PC-3 (cell line): ENCODE data around the gene AMIGO3. TPM values are rescaled to one million over a fixed set of nuclear protein-coding genes. Genes with fewer than 3 reads are reported as not detected.

Source experiments
- ATAC-seq: fragments of 200-7000 bp; cut with Tn5 transposase; 2 replicates; pipeline ENCODE4 v1.9.1; 2020; ENCODE audit warnings: mild to moderate bottlenecking, moderate library complexity
- BruUV-seq: library from RNA; stranded (reverse); fragments of 400-500 nt; replicated peaks from 2 replicates; lab custom pipeline; 2021; lab: Mats Ljungman, UMichigan
- CTCF ChIA-PET: fragments of 300-600 bp; sonication (Branson Sonifier 250); formaldehyde crosslinking; loops from one replicate; lab custom pipeline; 2022; ENCODE audit warnings: antibody characterized with exemption; lab: Charles Lee
- POLR2A ChIA-PET: fragments of 300-600 bp; sonication (Branson Sonifier 250); formaldehyde crosslinking; loops from one replicate; lab custom pipeline; 2022; ENCODE audit warnings: antibody characterized with exemption; ENCODE audit not compliant: unreplicated experiment; lab: Charles Lee
- DNase-seq: peaks from one replicate; pipeline ENCODE4 v3.0.0-alpha.2; 2015
- H2AFZ ChIP-seq: fragments of 300-600 bp; sonication (generic); 2 replicates; pipeline ENCODE4 v1.6.0; 2016; ENCODE audit warnings: antibody characterized with exemption, low read length
- H3F3A ChIP-seq: fragments of 300-600 bp; sonication (generic); one replicate; pipeline ENCODE4 v1.6.0; 2017; ENCODE audit warnings: antibody characterized with exemption, low read length, control low read depth, mild to moderate bottlenecking; ENCODE audit not compliant: unreplicated experiment
- H3K27ac ChIP-seq: fragments of 300-600 bp; sonication (generic); 2 replicates; pipeline ENCODE4 v1.5.1; 2016; ENCODE audit warnings: mild to moderate bottlenecking, low read length
- H3K27me3 ChIP-seq: fragments of 300-600 bp; sonication (generic); 2 replicates; pipeline ENCODE4 v1.6.1; 2016; ENCODE audit warnings: low read length, mixed read lengths
- H3K36me3 ChIP-seq: fragments of 300-600 bp; sonication (generic); 2 replicates; pipeline ENCODE4 v1.6.1; 2016; ENCODE audit warnings: low read depth, mixed run types, low read length, mixed read lengths
- H3K4me1 ChIP-seq: fragments of 300-600 bp; sonication (generic); 2 replicates; pipeline ENCODE4 v1.5.1; 2016; ENCODE audit warnings: low read length; ENCODE audit not compliant: insufficient read depth
- H3K4me2 ChIP-seq: fragments of 300-600 bp; sonication (generic); 2 replicates; pipeline ENCODE4 v1.6.0; 2016; ENCODE audit warnings: low read length
- H3K4me3 ChIP-seq: fragments of 300-600 bp; sonication (generic); 2 replicates; pipeline ENCODE4 v1.5.1; 2016; ENCODE audit warnings: mild to moderate bottlenecking, low read length, mixed read lengths
- H3K79me2 ChIP-seq: fragments of 300-600 bp; sonication (generic); 2 replicates; pipeline ENCODE4 v1.6.1; 2017; ENCODE audit warnings: low read length, mixed read lengths
- H3K9ac ChIP-seq: fragments of 300-600 bp; sonication (generic); 2 replicates; pipeline ENCODE4 v1.6.0; 2016; ENCODE audit warnings: mild to moderate bottlenecking, low read length
- H3K9me2 ChIP-seq: fragments of 300-600 bp; sonication (generic); replicated peaks from 2 replicates; pipeline ENCODE4 v1.6.1; 2016; ENCODE audit warnings: mixed run types, low read length, mixed read lengths
- H3K9me3 ChIP-seq: fragments of 300-600 bp; sonication (generic); 2 replicates; pipeline ENCODE4 v1.6.1; 2016; ENCODE audit warnings: low read length, mixed read lengths
- H4K20me1 ChIP-seq: fragments of 300-600 bp; sonication (generic); 2 replicates; pipeline ENCODE4 v1.6.1; 2016; ENCODE audit warnings: low read length, mixed read lengths
- EZH2 ChIP-seq: fragments of 300-600 bp; sonication (generic); IDR thresholded peaks from one replicate; pipeline ENCODE4 v1.6.1; 2017; ENCODE audit warnings: antibody characterized with exemption, mild to moderate bottlenecking, low read length; ENCODE audit not compliant: unreplicated experiment
- EZH2phosphoT487 ChIP-seq: fragments of 300-600 bp; sonication (generic); IDR thresholded peaks from 2 replicates; pipeline ENCODE4 v1.6.1; 2018; ENCODE audit warnings: mild to moderate bottlenecking, antibody characterized with exemption, low read length, borderline replicate concordance
- intact Hi-C: fragments of 100-400 bp; cut with micrococcal nuclease; formaldehyde crosslinking; loops from 2 replicates; pipeline ENCODE4 v1.9.0; 2023
- total RNA-seq: library from RNA; depleted of rRNA; stranded (reverse); fragments of >200 nt; gene quantifications from 2 replicates; pipeline ENCODE4 v1.2.3, GENCODE V29; 2014
- TF ChIP-seq, protein P1 (sequence below): fragments of 300-600 bp; sonication (generic); conservative IDR thresholded peaks from 2 replicates; pipeline ENCODE4 v1.5.1; 2017; ENCODE audit warnings: antibody characterized with exemption, low read depth, mild to moderate bottlenecking, low read length

AMIGO3 gene
- total RNA-seq, 1 experiment from 2014 or later = 1.8 TPM

DNA sequence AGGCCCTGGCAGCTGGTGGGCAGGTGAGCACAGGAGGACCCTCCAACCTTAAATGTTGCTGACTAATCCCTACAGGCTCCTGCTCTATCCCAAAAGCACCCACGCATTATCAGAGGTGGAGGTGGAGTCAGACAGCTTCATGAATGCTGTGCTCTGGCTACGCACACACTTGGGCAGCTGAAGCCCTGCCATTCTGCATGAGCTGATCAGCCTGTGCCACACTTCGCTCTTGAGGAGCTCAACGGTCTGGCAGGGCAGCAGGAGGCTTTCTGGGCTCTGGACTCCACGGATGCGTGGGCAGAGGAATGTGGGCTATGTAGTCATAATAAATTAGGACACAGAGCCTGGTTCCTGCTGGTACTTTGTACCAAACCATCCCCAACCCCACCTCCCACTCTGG is 36.3 kb downstream of the AMIGO3 start:
- Histone ChIP-seq H3K9me3 (no peaks in the 10 kb centered on the region), H3K36me3 (peaks cover 39% of the 10 kb centered on the region; the same call in 1 of the 2 replicates), H4K20me1 (no peaks in the 10 kb centered on the region), H3K9ac (no peak overlapping the region), H3K9me2 (no peaks in the 10 kb centered on the region), H3K79me2 (no peaks in the 10 kb centered on the region), H3K27ac (no peak overlapping the region), H3K4me1 (no peaks in the 10 kb centered on the region), H3K4me3 (no peak overlapping the region), H2AFZ (no peak overlapping the region), H3K27me3 (no peaks in the 10 kb centered on the region), H3F3A (no peaks in the 10 kb centered on the region), H3K4me2 (no peak overlapping the region)
- BruUV-seq = TSS peak; percentile 9
- no peak for ATAC-seq
- ChIA-PET CTCF (no interaction called here), POLR2A (no interaction called here)
- intact Hi-C loops = no loop called here
- TF ChIP-seq EZH2phosphoT487 (no peak), EZH2 (no peak)
- TF ChIP-seq, protein P1, sequence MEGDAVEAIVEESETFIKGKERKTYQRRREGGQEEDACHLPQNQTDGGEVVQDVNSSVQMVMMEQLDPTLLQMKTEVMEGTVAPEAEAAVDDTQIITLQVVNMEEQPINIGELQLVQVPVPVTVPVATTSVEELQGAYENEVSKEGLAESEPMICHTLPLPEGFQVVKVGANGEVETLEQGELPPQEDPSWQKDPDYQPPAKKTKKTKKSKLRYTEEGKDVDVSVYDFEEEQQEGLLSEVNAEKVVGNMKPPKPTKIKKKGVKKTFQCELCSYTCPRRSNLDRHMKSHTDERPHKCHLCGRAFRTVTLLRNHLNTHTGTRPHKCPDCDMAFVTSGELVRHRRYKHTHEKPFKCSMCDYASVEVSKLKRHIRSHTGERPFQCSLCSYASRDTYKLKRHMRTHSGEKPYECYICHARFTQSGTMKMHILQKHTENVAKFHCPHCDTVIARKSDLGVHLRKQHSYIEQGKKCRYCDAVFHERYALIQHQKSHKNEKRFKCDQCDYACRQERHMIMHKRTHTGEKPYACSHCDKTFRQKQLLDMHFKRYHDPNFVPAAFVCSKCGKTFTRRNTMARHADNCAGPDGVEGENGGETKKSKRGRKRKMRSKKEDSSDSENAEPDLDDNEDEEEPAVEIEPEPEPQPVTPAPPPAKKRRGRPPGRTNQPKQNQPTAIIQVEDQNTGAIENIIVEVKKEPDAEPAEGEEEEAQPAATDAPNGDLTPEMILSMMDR = no peak
- DNase-seq = no peak

DNA sequence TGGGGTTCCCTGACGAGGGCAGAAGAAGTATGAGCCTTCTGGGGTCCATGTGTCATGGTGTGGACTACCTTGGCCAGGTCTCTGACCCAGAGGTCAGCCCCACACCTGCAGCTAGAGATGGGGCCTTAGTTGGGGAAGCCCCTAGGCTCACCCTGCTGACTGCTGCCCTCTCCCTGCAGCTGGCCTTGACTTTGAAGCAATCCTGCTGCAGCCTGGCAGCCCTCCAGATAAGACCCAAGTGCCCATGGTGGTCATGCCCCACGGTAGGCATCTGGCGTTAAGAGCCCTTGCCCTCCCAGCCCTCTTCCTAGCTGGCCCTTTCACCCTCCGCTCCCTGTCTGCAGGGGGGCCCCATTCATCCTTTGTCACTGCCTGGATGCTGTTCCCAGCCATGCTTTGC is 37.9 kb downstream of the AMIGO3 start:
- Histone ChIP-seq H4K20me1 (no peaks in the 10 kb centered on the region), H3K4me1 (no peaks in the 10 kb centered on the region), H3F3A (no peaks in the 10 kb centered on the region), H3K27me3 (no peaks in the 10 kb centered on the region), H2AFZ (no peak overlapping the region), H3K4me3 (no peak overlapping the region), H3K9ac (no peak overlapping the region), H3K36me3 (peaks cover 52% of the 10 kb centered on the region; the same call in 1 of the 2 replicates), H3K79me2 (no peaks in the 10 kb centered on the region; the same call in 1 of the 2 replicates), H3K9me3 (no peaks in the 10 kb centered on the region), H3K9me2 (no peaks in the 10 kb centered on the region), H3K4me2 (no peak overlapping the region), H3K27ac (no peak overlapping the region)
- DNase-seq (no peak), ATAC-seq (no peak)
- TF ChIP-seq, protein P1 = no peak
- no peak for TF ChIP-seq EZH2
- TF ChIP-seq EZH2phosphoT487 = no peak
- no TSS peak for BruUV-seq
- CTCF ChIA-PET = no interaction called here
- intact Hi-C loops = no loop called here
- POLR2A ChIA-PET = no interaction called here

DNA sequence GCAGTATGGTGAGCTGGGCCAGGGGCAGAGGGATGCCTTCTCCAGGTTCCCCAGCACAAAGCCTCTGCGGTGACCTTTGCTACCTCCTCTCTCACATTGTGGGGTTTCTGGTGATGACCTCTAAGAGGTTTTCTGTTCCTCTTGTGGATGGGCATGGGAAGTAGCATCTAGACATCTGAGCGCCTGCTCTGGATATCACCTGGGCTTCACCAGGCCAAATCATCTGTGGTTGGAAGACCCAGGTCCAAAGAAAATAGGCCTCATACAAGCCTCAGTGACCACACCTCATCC is 38.3 kb downstream of the AMIGO3 start:
- intact Hi-C loops = no loop called here
- Histone ChIP-seq H3K4me1 (no peaks in the 10 kb centered on the region), H4K20me1 (no peaks in the 10 kb centered on the region), H3K27ac (no peak overlapping the region), H3F3A (no peaks in the 10 kb centered on the region), H3K9ac (no peak overlapping the region), H3K4me3 (no peak overlapping the region), H3K4me2 (no peak overlapping the region), H3K9me2 (no peaks in the 10 kb centered on the region), H3K9me3 (no peaks in the 10 kb centered on the region), H3K27me3 (no peaks in the 10 kb centered on the region), H2AFZ (no peak overlapping the region), H3K79me2 (no peaks in the 10 kb centered on the region; the same call in 1 of the 2 replicates), H3K36me3 (peaks cover 56% of the 10 kb centered on the region; the same call in 1 of the 2 replicates)
- ATAC-seq (no peak), DNase-seq (no peak)
- BruUV-seq = no TSS peak
- ChIA-PET CTCF (no interaction called here), POLR2A (no interaction called here)
- TF ChIP-seq, protein P1 = no peak
- TF ChIP-seq EZH2phosphoT487 (no peak), EZH2 (no peak)
